ENCODE measurements around the gene NECTIN3. TPM values are rescaled to one million over a fixed set of nuclear protein-coding genes. Genes with fewer than 3 reads are reported as not detected.

NECTIN3 gene
- total and polyA plus RNA-seq, 7 donors, result 2.1 to 7.0 (median 3.3) TPM

DNA sequence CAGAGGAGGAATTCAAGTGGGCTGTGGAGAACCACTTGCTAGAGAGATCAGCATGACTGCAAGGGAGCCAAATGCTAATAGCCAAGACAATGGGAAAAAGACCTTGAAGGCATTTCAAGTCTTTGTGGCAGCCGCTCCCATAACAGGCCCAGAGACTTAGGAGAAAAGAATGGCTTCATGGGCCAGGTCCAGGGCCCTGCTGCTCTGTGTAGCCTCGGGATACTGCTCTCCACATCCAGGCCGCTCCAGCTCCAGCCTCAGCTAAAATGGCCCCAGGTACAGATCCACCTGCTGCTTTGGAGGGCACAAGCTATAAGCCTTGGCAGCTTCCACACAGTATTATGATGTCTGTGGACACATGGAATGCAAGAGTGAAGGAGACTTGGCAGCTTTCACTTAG is 157.7 kb downstream of the NECTIN3 start:
- H3K36me3 ChIP-seq (ENCODE audit: insufficient read depth in 1 of 2, low read depth in 1 of 2), result no peaks in the 10 kb centered on the region
- H3K27ac ChIP-seq, result no peak overlapping the region
- TF ChIP-seq, protein P1, sequence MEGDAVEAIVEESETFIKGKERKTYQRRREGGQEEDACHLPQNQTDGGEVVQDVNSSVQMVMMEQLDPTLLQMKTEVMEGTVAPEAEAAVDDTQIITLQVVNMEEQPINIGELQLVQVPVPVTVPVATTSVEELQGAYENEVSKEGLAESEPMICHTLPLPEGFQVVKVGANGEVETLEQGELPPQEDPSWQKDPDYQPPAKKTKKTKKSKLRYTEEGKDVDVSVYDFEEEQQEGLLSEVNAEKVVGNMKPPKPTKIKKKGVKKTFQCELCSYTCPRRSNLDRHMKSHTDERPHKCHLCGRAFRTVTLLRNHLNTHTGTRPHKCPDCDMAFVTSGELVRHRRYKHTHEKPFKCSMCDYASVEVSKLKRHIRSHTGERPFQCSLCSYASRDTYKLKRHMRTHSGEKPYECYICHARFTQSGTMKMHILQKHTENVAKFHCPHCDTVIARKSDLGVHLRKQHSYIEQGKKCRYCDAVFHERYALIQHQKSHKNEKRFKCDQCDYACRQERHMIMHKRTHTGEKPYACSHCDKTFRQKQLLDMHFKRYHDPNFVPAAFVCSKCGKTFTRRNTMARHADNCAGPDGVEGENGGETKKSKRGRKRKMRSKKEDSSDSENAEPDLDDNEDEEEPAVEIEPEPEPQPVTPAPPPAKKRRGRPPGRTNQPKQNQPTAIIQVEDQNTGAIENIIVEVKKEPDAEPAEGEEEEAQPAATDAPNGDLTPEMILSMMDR (IDR thresholded peaks at IDR 0.05), result no peak
- intact Hi-C loops (cut with DNase I), result no loop called here
- WGBS, 3 donors, result 67 to 77% (median 70%) methylated on average over 3 of the region's 3 CpGs
- no peaks in the 10 kb centered on the region for H3K9me3 ChIP-seq
- H3K4me3 ChIP-seq, result no peak overlapping the region
- no peaks in the 10 kb centered on the region for H3K4me1 ChIP-seq
- H3K27me3 ChIP-seq (ENCODE audit: insufficient read depth in 3 of 3, low read length in 2 of 3), result no peaks in the 10 kb centered on the region
- DNase-seq (no peak), ATAC-seq (no peak)

DNA sequence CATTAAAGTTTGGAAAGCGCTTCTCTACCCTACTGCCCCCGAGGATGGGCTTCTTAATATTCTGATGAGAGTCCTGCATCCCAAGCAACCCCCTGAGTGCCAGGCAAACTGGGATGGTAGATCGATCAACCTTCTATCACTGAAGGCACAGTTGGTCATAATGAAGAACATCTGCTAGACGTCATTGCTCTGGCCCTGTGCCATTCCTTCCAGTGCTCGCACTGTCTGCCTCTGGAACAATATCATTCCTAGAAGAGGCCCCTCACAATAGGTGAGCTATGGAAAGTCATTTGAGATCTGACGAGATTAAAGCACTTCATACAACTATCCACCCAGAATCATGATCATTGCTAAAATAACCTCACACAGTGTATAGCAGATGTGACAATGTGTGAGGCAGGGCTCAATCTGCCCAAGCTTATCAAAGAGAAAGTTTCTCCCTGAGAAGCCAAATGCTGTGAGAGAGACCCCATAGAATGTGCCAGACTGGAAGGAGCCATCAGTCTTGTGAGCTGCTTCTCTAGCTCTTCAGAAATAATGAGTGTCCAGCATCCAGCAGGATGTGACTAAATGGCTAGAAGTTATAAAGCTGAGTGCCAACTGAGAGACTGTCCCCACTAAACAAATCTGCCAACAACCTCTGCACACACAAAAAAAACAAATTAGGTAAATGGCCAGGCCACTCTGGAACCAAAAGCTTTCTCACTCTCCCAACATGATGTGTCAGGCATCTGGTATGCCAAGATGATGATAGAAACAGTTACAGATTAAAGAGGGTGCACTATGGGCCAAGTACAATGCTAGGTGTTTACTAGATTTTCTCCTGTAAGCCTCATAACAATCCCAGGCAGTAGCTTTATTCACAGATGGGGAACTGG is 165.5 kb downstream of the NECTIN3 start:
- Histone ChIP-seq H3K27ac (no peak overlapping the region), H3K9me3 (peaks cover 5% of the 10 kb centered on the region), H3K4me1 (no peaks in the 10 kb centered on the region), H3K27me3 (ENCODE audit: insufficient read depth in 3 of 3, low read length in 2 of 3) (no peaks in the 10 kb centered on the region), H3K36me3 (ENCODE audit: insufficient read depth in 1 of 2, low read depth in 1 of 2) (no peaks in the 10 kb centered on the region), H3K4me3 (no peak overlapping the region)
- TF ChIP-seq, protein P1 (IDR thresholded peaks at IDR 0.05), result no peak
- intact Hi-C loops (cut with DNase I), result no loop called here
- no peak for DNase-seq
- WGBS, 3 donors, result 61 to 67% (median 63%) methylated on average over 6 of the region's 6 CpGs
- ATAC-seq, result no peak

DNA sequence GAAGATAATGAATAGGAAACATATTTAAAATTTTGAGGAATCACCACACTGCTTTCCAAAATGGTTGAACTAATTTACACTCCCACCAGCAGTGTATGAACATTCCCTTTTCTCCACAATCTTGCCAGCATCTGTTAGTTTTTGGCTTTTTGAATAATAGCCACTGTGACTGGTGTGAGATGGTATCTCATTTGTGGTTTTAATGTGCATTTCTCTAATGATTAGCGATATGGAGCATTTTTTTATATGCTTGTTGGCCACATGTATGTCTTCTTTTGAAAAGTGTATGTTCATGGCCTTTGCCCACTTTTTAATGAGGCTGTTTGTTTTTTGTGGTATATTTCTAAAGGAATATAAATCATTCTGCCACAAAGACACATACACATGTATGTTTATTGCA is 166.3 kb downstream of the NECTIN3 start:
- intact Hi-C loops (cut with DNase I), result no loop called here
- DNase-seq (no peak), ATAC-seq (no peak)
- peaks cover 5% of the 10 kb centered on the region for H3K9me3 ChIP-seq
- no peak overlapping the region for H3K27ac ChIP-seq
- no peak overlapping the region for H3K4me3 ChIP-seq
- TF ChIP-seq, protein P1 (IDR thresholded peaks at IDR 0.05), result no peak
- H3K4me1 ChIP-seq, result no peaks in the 10 kb centered on the region
- 82 to 96% (median 89%) methylated on average over 1 of the region's 1 CpG for WGBS, 3 donors
- no peaks in the 10 kb centered on the region for H3K27me3 ChIP-seq (ENCODE audit: insufficient read depth in 3 of 3, low read length in 2 of 3)
- H3K36me3 ChIP-seq (ENCODE audit: insufficient read depth in 1 of 2, low read depth in 1 of 2), result no peaks in the 10 kb centered on the region

DNA sequence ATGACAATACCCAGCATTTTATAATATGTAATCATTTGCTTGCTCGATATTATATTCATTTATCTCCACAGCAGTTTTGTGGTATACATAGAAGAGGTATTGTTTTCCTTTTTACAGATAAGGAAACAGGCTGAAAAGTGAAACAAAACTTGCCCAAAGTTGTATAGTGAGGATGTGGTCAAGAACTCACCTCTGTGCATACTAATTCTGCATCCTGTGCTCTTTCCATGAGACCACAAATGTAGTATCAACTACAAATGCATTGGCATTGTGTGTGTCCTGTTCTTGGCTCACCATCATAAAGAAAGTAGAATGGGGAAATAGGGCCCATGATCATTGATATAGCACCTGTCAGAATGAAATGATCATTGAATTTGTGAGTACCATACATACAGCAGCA is 167.3 kb downstream of the NECTIN3 start:
- H3K27ac ChIP-seq, result no peak overlapping the region
- 84 to 94% (median 87%) methylated on average over 1 of the region's 1 CpG for WGBS, 3 donors
- DNase-seq, result no peak
- no peaks in the 10 kb centered on the region for H3K4me1 ChIP-seq
- intact Hi-C loops (cut with DNase I), result no loop called here
- H3K4me3 ChIP-seq, result no peak overlapping the region
- H3K36me3 ChIP-seq (ENCODE audit: insufficient read depth in 1 of 2, low read depth in 1 of 2), result no peaks in the 10 kb centered on the region
- peaks cover 5% of the 10 kb centered on the region for H3K9me3 ChIP-seq
- H3K27me3 ChIP-seq (ENCODE audit: insufficient read depth in 3 of 3, low read length in 2 of 3), result no peaks in the 10 kb centered on the region
- TF ChIP-seq, protein P1 (IDR thresholded peaks at IDR 0.05), result no peak
- ATAC-seq, result no peak

All from psoas muscle (tissue), 8 donors.